Measurements from ENCODE around the gene CTNND1. TPM values are rescaled to one million over a fixed set of nuclear protein-coding genes. Genes with fewer than 3 reads are reported as not detected.
A peak's percentile ranks its signal among the peaks of the same experiment; 100 is the strongest.

Gene CTNND1
- total RNA-seq, 1 experiment from 2014 or later = 174 TPM

DNA sequence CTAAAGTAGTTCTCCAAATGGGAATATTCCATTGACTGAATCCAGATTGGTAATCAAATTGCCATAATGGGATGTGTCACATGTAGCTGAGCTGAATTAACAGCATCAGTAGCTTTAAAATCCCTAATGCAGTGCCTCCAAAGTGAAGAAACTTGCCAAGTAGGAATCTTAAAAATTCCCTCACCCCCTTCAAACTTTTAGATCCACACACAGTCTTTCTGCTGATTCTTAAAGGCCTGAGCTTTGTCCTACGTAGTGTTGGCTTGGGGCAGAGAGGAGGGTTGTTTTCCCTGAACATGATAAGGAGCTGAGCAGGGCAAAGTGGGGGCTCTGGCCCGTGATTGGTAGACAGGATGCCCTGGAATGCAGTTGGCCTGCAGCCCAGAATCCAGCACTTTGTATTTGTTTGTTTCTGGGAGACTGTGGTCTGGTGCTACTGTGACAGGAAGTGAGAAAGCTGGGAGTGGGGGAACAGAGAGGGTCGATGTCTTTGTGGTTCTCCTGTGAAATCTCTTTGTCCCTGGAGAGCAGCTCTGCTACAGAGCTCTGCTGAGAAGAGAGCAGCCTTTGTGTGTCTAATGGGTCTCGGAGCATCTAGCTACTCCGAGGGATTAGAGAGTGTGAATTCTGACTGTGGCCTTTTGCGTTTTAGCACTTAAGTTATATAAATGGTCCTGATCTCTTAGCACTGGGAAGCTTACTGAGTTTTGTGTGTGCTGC, 16.9 kb downstream of the CTNND1 start:
- intact Hi-C loops (cut with micrococcal nuclease; ENCODE audit: unreplicated experiment) = loop anchor here (2.0 kb wide), 1 partner anchor 16 kb away; no protein-coding TSS in a partner anchor
- H3K4me1 ChIP-seq (ENCODE audit: insufficient read depth, low read length, poor library complexity, severe bottlenecking) = peaks cover 61% of the 10 kb centered on the region
- no peaks in the 10 kb centered on the region for H3K36me3 ChIP-seq (ENCODE audit: insufficient read depth, low read length, poor library complexity, severe bottlenecking)
- H3K27me3 ChIP-seq (replicated peaks; ENCODE audit: insufficient read depth, low read depth, low read length, poor library complexity) = no peaks in the 10 kb centered on the region
- ChIA-PET CTCF (interaction anchor here (0.6 to 2.0 kb wide), 5 partner anchors 14 to 137 kb away, joined by 4 to 27 read pairs (median 4); partner anchors contain the start of genes BTBD18 and CTNND1), POLR2A (ENCODE audit: low non-redundant PET) (interaction anchor here (0.6 to 1.1 kb wide), 4 partner anchors 10 to 206 kb away, joined by 3 to 17 read pairs (median 8); partner anchors contain the start of genes CTNND1 and SELENOH)
- H3K9me3 ChIP-seq (ENCODE audit: low read depth, low read length, poor library complexity, severe bottlenecking) = no peaks in the 10 kb centered on the region
- no TSS peak for BruUV-seq (replicated peaks)
- H3K4me3 ChIP-seq (ENCODE audit: low read depth, low read length, poor library complexity, severe bottlenecking) = peak overlapping the region; percentile 14
- DNase-seq (ENCODE audit: low spot score) = peak; percentile 100
- no peak for TF ChIP-seq EZH2 (IDR thresholded peaks at IDR 0.05; ENCODE audit: borderline replicate concordance, low read depth, low read length, poor library complexity, severe bottlenecking)
- TF ChIP-seq, protein P1, sequence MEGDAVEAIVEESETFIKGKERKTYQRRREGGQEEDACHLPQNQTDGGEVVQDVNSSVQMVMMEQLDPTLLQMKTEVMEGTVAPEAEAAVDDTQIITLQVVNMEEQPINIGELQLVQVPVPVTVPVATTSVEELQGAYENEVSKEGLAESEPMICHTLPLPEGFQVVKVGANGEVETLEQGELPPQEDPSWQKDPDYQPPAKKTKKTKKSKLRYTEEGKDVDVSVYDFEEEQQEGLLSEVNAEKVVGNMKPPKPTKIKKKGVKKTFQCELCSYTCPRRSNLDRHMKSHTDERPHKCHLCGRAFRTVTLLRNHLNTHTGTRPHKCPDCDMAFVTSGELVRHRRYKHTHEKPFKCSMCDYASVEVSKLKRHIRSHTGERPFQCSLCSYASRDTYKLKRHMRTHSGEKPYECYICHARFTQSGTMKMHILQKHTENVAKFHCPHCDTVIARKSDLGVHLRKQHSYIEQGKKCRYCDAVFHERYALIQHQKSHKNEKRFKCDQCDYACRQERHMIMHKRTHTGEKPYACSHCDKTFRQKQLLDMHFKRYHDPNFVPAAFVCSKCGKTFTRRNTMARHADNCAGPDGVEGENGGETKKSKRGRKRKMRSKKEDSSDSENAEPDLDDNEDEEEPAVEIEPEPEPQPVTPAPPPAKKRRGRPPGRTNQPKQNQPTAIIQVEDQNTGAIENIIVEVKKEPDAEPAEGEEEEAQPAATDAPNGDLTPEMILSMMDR (conservative IDR thresholded peaks at IDR 0.05; ENCODE audit: low read depth, low read length) = no peak
- H3K27ac ChIP-seq (ENCODE audit: low read depth, low read length, poor library complexity, severe bottlenecking) = peak overlapping the region; percentile 91

DNA sequence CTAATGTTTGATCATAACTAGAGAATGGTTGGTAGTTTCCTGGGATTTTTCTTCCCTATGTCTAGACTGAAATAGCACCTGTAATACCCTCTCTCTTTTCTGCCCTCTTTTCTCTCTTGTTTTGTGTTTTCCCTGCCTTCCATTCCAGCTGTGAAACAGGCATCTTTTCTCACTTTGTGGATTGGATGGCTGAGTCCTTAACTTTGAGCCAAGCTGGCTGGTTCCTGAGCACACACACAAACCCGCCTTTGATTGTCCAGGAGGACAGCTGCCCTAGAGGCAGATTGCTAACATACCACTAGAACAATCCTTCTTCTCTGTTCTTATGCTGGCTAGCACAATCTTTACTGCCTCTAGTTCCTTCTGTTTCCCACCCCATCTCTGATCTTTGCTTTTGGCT, 17.7 kb downstream of the CTNND1 start:
- TF ChIP-seq EZH2 (IDR thresholded peaks at IDR 0.05; ENCODE audit: borderline replicate concordance, low read depth, low read length, poor library complexity, severe bottlenecking) = no peak
- TF ChIP-seq, protein P1 (conservative IDR thresholded peaks at IDR 0.05; ENCODE audit: low read depth, low read length) = no peak
- Histone ChIP-seq H3K27ac (ENCODE audit: low read depth, low read length, poor library complexity, severe bottlenecking) (peak overlapping the region; percentile 91), H3K4me1 (ENCODE audit: insufficient read depth, low read length, poor library complexity, severe bottlenecking) (peaks cover 61% of the 10 kb centered on the region), H3K4me3 (ENCODE audit: low read depth, low read length, poor library complexity, severe bottlenecking) (peak overlapping the region; percentile 14), H3K36me3 (ENCODE audit: insufficient read depth, low read length, poor library complexity, severe bottlenecking) (no peaks in the 10 kb centered on the region), H3K27me3 (replicated peaks; ENCODE audit: insufficient read depth, low read depth, low read length, poor library complexity) (no peaks in the 10 kb centered on the region), H3K9me3 (ENCODE audit: low read depth, low read length, poor library complexity, severe bottlenecking) (no peaks in the 10 kb centered on the region)
- CTCF ChIA-PET = interaction anchor here (1.1 to 2.0 kb wide), 2 partner anchors 21 to 28 kb away, joined by 6 to 27 read pairs; partner anchors contain the start of gene BTBD18
- intact Hi-C loops (cut with micrococcal nuclease; ENCODE audit: unreplicated experiment) = loop anchor here (2.0 kb wide), 1 partner anchor 16 kb away; no protein-coding TSS in a partner anchor
- no peak for DNase-seq (ENCODE audit: low spot score)
- POLR2A ChIA-PET (ENCODE audit: low non-redundant PET) = interaction anchor here (0.9 kb wide), 1 partner anchor 18 kb away, joined by 5 read pairs; the partner anchor contains the start of gene CTNND1
- no TSS peak for BruUV-seq (replicated peaks)

DNA sequence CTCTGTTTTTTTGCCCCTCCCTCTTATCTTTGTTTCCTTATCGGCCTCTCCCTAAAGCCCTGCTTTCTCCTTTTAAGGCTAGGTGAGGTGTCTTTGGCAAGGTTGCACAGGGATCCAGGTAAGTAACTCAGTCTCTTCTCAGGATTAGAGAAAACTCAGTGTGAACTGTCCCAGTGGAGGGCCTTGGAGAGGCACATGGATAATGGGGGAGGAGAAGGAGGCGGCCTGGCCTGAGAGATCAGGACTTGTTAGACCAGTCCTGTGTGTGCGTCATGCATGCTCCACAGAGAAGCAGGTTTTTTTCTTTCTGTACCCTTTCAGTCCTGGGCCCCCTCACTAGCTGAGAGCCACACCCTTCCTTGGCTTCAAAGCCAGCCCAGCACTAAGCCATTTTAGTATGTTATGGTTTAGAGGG, 19.9 kb downstream of the CTNND1 start:
- TF ChIP-seq, protein P1 (conservative IDR thresholded peaks at IDR 0.05; ENCODE audit: low read depth, low read length) = no peak
- TF ChIP-seq EZH2 (IDR thresholded peaks at IDR 0.05; ENCODE audit: borderline replicate concordance, low read depth, low read length, poor library complexity, severe bottlenecking) = no peak
- no peaks in the 10 kb centered on the region for H3K27me3 ChIP-seq (replicated peaks; ENCODE audit: insufficient read depth, low read depth, low read length, poor library complexity)
- peak overlapping the region; percentile 20 for H3K27ac ChIP-seq (ENCODE audit: low read depth, low read length, poor library complexity, severe bottlenecking)
- intact Hi-C loops (cut with micrococcal nuclease; ENCODE audit: unreplicated experiment) = no loop called here
- no peak for DNase-seq (ENCODE audit: low spot score)
- H3K4me3 ChIP-seq (ENCODE audit: low read depth, low read length, poor library complexity, severe bottlenecking) = no peak overlapping the region
- ChIA-PET POLR2A (ENCODE audit: low non-redundant PET) (no interaction called here), CTCF (no interaction called here)
- no peaks in the 10 kb centered on the region for H3K9me3 ChIP-seq (ENCODE audit: low read depth, low read length, poor library complexity, severe bottlenecking)
- H3K36me3 ChIP-seq (ENCODE audit: insufficient read depth, low read length, poor library complexity, severe bottlenecking) = no peaks in the 10 kb centered on the region
- BruUV-seq (replicated peaks) = no TSS peak
- H3K4me1 ChIP-seq (ENCODE audit: insufficient read depth, low read length, poor library complexity, severe bottlenecking) = peaks cover 56% of the 10 kb centered on the region
